ENCODE data around the gene SYNDIG1L. TPM values are rescaled to one million over a fixed set of nuclear protein-coding genes. Genes with fewer than 3 reads are reported as not detected.

The SYNDIG1L gene
- total and polyA plus RNA-seq, 2 donors (not counting 3 experiments of a cell fraction or from before 2014, with no cell fraction given): not detected

- Histone ChIP-seq H3K4me2 (ENCODE audit: insufficient read depth, low read length) (no peak overlapping the region), H4K20me1 (replicated peaks; ENCODE audit: control insufficient read depth, extremely low read depth, insufficient read depth, low read length) (no peaks in the 10 kb centered on the region), H2AFZ (ENCODE audit: low read depth, low read length) (no peak overlapping the region), H3K9me3 (replicated peaks; ENCODE audit: control insufficient read depth, insufficient read depth, low read length) (no peaks in the 10 kb centered on the region), H3K9me1 (replicated peaks; ENCODE audit: control insufficient read depth, extremely low read depth, insufficient read depth, low read length) (no peaks in the 10 kb centered on the region), H3K36me3 (ENCODE audit: control insufficient read depth in 2 of 2, extremely low read depth in 1 of 2, insufficient read depth in 2 of 2, low read length in 2 of 2) (no peaks in the 10 kb centered on the region), H3K9ac (replicated peaks; ENCODE audit: extremely low read depth, insufficient read depth, low read length) (no peak overlapping the region), H3K4me1 (ENCODE audit: control insufficient read depth, extremely low read depth, insufficient read depth, low read length) (peaks cover 5% of the 10 kb centered on the region), H3K27me3 (ENCODE audit: control insufficient read depth in 2 of 2, insufficient read depth in 2 of 2, low read length in 2 of 2) (peaks cover 3 to 8% of the 10 kb centered on the region in 2 experiments), H3K4me3 (replicated peaks in 1 of 3; ENCODE audit: insufficient read depth in 1 of 3, low read depth in 1 of 3, low read length in 3 of 3) (no peak overlapping the region), H3K79me2 (ENCODE audit: control insufficient read depth, insufficient read depth, low read length) (no peaks in the 10 kb centered on the region), H3K27ac (ENCODE audit: insufficient read depth, low read depth, low read length) (no peak overlapping the region)
- BruUV-seq (replicated peaks): no TSS peak
- FAIRE-seq: peak; percentile 15
- POLR2A ChIA-PET: no interaction called here
- no peak for DNase-seq (ENCODE audit: low read depth, low spot score)
- dilution Hi-C loops (cut with MboI; ENCODE audit: extremely low pct_ligation_motif_present, low sequenced_read_pairs): no loop called here
- no peak for TF ChIP-seq CTCF (IDR thresholded peaks at IDR 0.05; ENCODE audit: extremely low read depth in 1 of 2, insufficient read depth in 1 of 2, low read depth in 1 of 2, low read length in 2 of 2)
- no peak for TF ChIP-seq POLR2AphosphoS5 (IDR thresholded peaks at IDR 0.05; ENCODE audit: insufficient read depth, low read depth, low read length)
- intact Hi-C loops (cut with micrococcal nuclease): no loop called here
- CTCF ChIA-PET: no interaction called here
Measured at GRCh38 chr14:74401504-74402241, 24.3 kb downstream of the SYNDIG1L start.

GRCh38 chr14:74400919-74401503, 25.0 kb downstream of the SYNDIG1L start:
- Histone ChIP-seq H2AFZ (ENCODE audit: low read depth, low read length) (no peak overlapping the region), H3K9me1 (replicated peaks; ENCODE audit: control insufficient read depth, extremely low read depth, insufficient read depth, low read length) (no peaks in the 10 kb centered on the region), H3K36me3 (ENCODE audit: control insufficient read depth in 2 of 2, extremely low read depth in 1 of 2, insufficient read depth in 2 of 2, low read length in 2 of 2) (no peaks in the 10 kb centered on the region), H3K4me3 (replicated peaks in 1 of 3; ENCODE audit: insufficient read depth in 1 of 3, low read depth in 1 of 3, low read length in 3 of 3) (no peak overlapping the region), H3K9ac (replicated peaks; ENCODE audit: extremely low read depth, insufficient read depth, low read length) (no peak overlapping the region), H3K27ac (ENCODE audit: insufficient read depth, low read depth, low read length) (no peak overlapping the region), H3K4me2 (ENCODE audit: insufficient read depth, low read length) (no peak overlapping the region), H3K4me1 (ENCODE audit: control insufficient read depth, extremely low read depth, insufficient read depth, low read length) (peaks cover 5% of the 10 kb centered on the region), H4K20me1 (replicated peaks; ENCODE audit: control insufficient read depth, extremely low read depth, insufficient read depth, low read length) (no peaks in the 10 kb centered on the region), H3K9me3 (replicated peaks; ENCODE audit: control insufficient read depth, insufficient read depth, low read length) (no peaks in the 10 kb centered on the region), H3K79me2 (ENCODE audit: control insufficient read depth, insufficient read depth, low read length) (no peaks in the 10 kb centered on the region), H3K27me3 (ENCODE audit: control insufficient read depth in 2 of 2, insufficient read depth in 2 of 2, low read length in 2 of 2) (peaks cover 5 to 8% of the 10 kb centered on the region in 2 experiments)
- BruUV-seq (replicated peaks): no TSS peak
- intact Hi-C loops (cut with micrococcal nuclease): no loop called here
- DNase-seq (ENCODE audit: low read depth, low spot score) (no peak), FAIRE-seq (no peak)
- ChIA-PET CTCF (interaction anchor here (0.9 kb wide), 1 partner anchor 92 kb away, joined by 4 read pairs; no protein-coding TSS in a partner anchor), POLR2A (no interaction called here)
- no peak for TF ChIP-seq FOS (IDR thresholded peaks at IDR 0.05; ENCODE audit: borderline replicate concordance, insufficient read depth, low read length)
- no peak for TF ChIP-seq GATA2 (IDR thresholded peaks at IDR 0.05; ENCODE audit: insufficient read depth, insufficient read length, low read depth, low read length)
- no peak for TF ChIP-seq POLR2AphosphoS5 (IDR thresholded peaks at IDR 0.05; ENCODE audit: insufficient read depth, low read depth, low read length)
- no peak for TF ChIP-seq JUN (IDR thresholded peaks at IDR 0.05; ENCODE audit: borderline replicate concordance, insufficient read depth, insufficient read length, low read depth)
- no peak for TF ChIP-seq EZH2 (IDR thresholded peaks at IDR 0.05; ENCODE audit: borderline replicate concordance, low read depth, low read length, severe bottlenecking)
- no peak for TF ChIP-seq MYC (IDR thresholded peaks at IDR 0.05; ENCODE audit: low read depth, low read length)
- no peak for TF ChIP-seq POLR2A (IDR thresholded peaks at IDR 0.05; ENCODE audit: low read depth, low read length)
- dilution Hi-C loops (cut with MboI; ENCODE audit: extremely low pct_ligation_motif_present, low sequenced_read_pairs): no loop called here
